Liver (tissue), 9 donors: ENCODE results near the gene SEPTIN7. TPM values are rescaled to one million over a fixed set of nuclear protein-coding genes. Genes with fewer than 3 reads are reported as not detected.

Experiments
- DNase-seq: peaks from one replicate; pipeline ENCODE4 v3.0.0-alpha.2; 2017; ENCODE audit warnings: low spot score
- H3K27ac ChIP-seq, 2 donors: one replicate each; pipeline ENCODE4 v1.7.0; 2013; ENCODE audit warnings: inconsistent platforms in 2 of 2, low read length in 2 of 2, control low read depth in 1 of 2, low read depth in 1 of 2, mild to moderate bottlenecking in 1 of 2
- H3K27me3 ChIP-seq, 4 donors: one replicate each; pipeline versions ENCODE4 v1.6.1 to v1.7.0; 2013; ENCODE audit warnings: low read length in 3 of 4, inconsistent platforms in 1 of 4, mild to moderate bottlenecking in 1 of 4, moderate library complexity in 1 of 4; ENCODE audit not compliant: control insufficient read depth in 4 of 4, insufficient read depth in 4 of 4
- H3K36me3 ChIP-seq, 4 donors: one replicate each; pipeline versions ENCODE4 v1.6.1 to v1.7.0; 2013; ENCODE audit warnings: low read length in 3 of 4, mild to moderate bottlenecking in 3 of 4, low read depth in 1 of 4, moderate library complexity in 1 of 4; ENCODE audit not compliant: control insufficient read depth in 4 of 4, insufficient read depth in 3 of 4
- H3K4me1 ChIP-seq, 4 donors: one replicate each; pipeline versions ENCODE4 v1.6.1 to v1.7.0; 2013; ENCODE audit warnings: low read length in 3 of 4, mild to moderate bottlenecking in 3 of 4, moderate library complexity in 1 of 4; ENCODE audit not compliant: control insufficient read depth in 4 of 4, insufficient read depth in 4 of 4
- H3K4me3 ChIP-seq, 3 donors: one replicate each; pipeline versions ENCODE4 v1.6.1 to v1.7.0; 2013; ENCODE audit warnings: low read length in 3 of 3, control low read depth in 1 of 3, low read depth in 1 of 3, mild to moderate bottlenecking in 1 of 3
- H3K9ac ChIP-seq, 2 donors: one replicate each; pipeline ENCODE4 v1.7.0; 2013; ENCODE audit warnings: low read length in 2 of 2, mild to moderate bottlenecking in 2 of 2, moderate library complexity in 2 of 2, control low read depth in 1 of 2, low read depth in 1 of 2
- H3K9me3 ChIP-seq, 4 donors: one replicate each; pipeline versions ENCODE4 v1.6.1 to v1.7.0; 2013; ENCODE audit warnings: low read length in 3 of 4; ENCODE audit not compliant: control insufficient read depth in 4 of 4
- ATF3 ChIP-seq: IDR thresholded peaks from 2 replicates; pipeline ENCODE4 v1.6.1; 2016; ENCODE audit warnings: antibody characterized with exemption
- EGR1 ChIP-seq, 2 donors: IDR thresholded peaks; 2 replicates each; pipeline ENCODE4 v1.6.1; 2016 to 2018; ENCODE audit warnings: antibody characterized with exemption in 2 of 2, low read depth in 2 of 2
- FOXA1 ChIP-seq: IDR thresholded peaks from 2 replicates; pipeline ENCODE4 v1.6.1; 2016; ENCODE audit warnings: antibody characterized with exemption
- FOXA2 ChIP-seq: IDR thresholded peaks from 2 replicates; pipeline ENCODE4 v1.6.1; 2016; ENCODE audit warnings: antibody characterized with exemption
- GABPA ChIP-seq, 2 donors: IDR thresholded peaks in 1 of 2; conservative IDR thresholded peaks in 1 of 2; 2 replicates each; pipeline ENCODE4 v1.6.1; 2016; ENCODE audit warnings: antibody characterized with exemption in 2 of 2, mild to moderate bottlenecking in 1 of 2, moderate library complexity in 1 of 2
- HNF4A ChIP-seq, 2 donors: conservative IDR thresholded peaks; 2 replicates each; pipeline ENCODE4 v1.6.1; 2016; ENCODE audit warnings: antibody characterized with exemption in 2 of 2, mild to moderate bottlenecking in 2 of 2
- HNF4G ChIP-seq: IDR thresholded peaks from 2 replicates; pipeline ENCODE4 v1.6.1; 2016; ENCODE audit warnings: antibody characterized with exemption
- JUND ChIP-seq, 2 donors: IDR thresholded peaks; 2 replicates each; pipeline ENCODE4 v1.6.1; 2016; ENCODE audit warnings: antibody characterized with exemption in 2 of 2
- MAX ChIP-seq: IDR thresholded peaks from 2 replicates; pipeline ENCODE4 v1.6.1; 2016; ENCODE audit warnings: antibody characterized with exemption
- NR2F2 ChIP-seq: IDR thresholded peaks from 2 replicates; pipeline ENCODE4 v1.6.1; 2016; ENCODE audit warnings: antibody characterized with exemption
- RAD21 ChIP-seq, 2 donors: IDR thresholded peaks; 2 replicates each; pipeline ENCODE4 v1.6.1; 2016; ENCODE audit warnings: antibody characterized with exemption in 2 of 2, mild to moderate bottlenecking in 2 of 2
- RXRA ChIP-seq, 2 donors: IDR thresholded peaks; 2 replicates each; pipeline ENCODE4 v1.6.1; 2017 to 2018; ENCODE audit warnings: antibody characterized with exemption in 2 of 2, mild to moderate bottlenecking in 1 of 2
- SP1 ChIP-seq: IDR thresholded peaks from 2 replicates; pipeline ENCODE4 v1.6.1; 2018; ENCODE audit warnings: antibody characterized with exemption, mild to moderate bottlenecking
- TAF1 ChIP-seq: conservative IDR thresholded peaks from 2 replicates; pipeline ENCODE4 v1.6.1; 2016; ENCODE audit warnings: antibody characterized with exemption, mild to moderate bottlenecking
- WGBS: extraction: QIAGEN DNeasy Blood & Tissue Kit; methylation state at CpG from one replicate; pipeline ENCODE4 v1.1.7; 2013; 5-methylcytosine and 5-hydroxymethylcytosine counted together
- polyA plus RNA-seq, 2 donors: library from polyadenylated mRNA; stranded (reverse) in 1 of 2; unstranded in 1 of 2; fragments of 200-250 nt in 1 of 2; fragments of >200 nt in 1 of 2; fragmentation: Nextera tagmentation in 1 of 2; extraction: Ambion mirVana in 1 of 2; gene quantifications; one replicate each; pipeline versions ENCODE4 v1.2.1 to v1.2.3, GENCODE V29; 2013 to 2015
- total RNA-seq, 2 donors: library from RNA; depleted of rRNA; stranded (reverse); fragments of >200 nt; gene quantifications; one replicate each; pipeline ENCODE4 v1.2.3, GENCODE V29; 2014
- TF ChIP-seq, protein P1 (sequence below): IDR thresholded peaks from 2 replicates; pipeline ENCODE4 v1.6.1; 2016; ENCODE audit warnings: antibody characterized with exemption
- TF ChIP-seq, protein P2 (sequence below): IDR thresholded peaks from 2 replicates; pipeline ENCODE4 v1.6.1; 2016; ENCODE audit warnings: antibody characterized with exemption, mild to moderate bottlenecking
- donor health status: healthy.
- donor health status: healthy.
- donor health status: healthy.
- donor health status: healthy.
- donor health status: healthy.

The SEPTIN7 gene
- total and polyA plus RNA-seq, 4 donors: 48.3 to 86.1 (median 55.8) TPM

DNA sequence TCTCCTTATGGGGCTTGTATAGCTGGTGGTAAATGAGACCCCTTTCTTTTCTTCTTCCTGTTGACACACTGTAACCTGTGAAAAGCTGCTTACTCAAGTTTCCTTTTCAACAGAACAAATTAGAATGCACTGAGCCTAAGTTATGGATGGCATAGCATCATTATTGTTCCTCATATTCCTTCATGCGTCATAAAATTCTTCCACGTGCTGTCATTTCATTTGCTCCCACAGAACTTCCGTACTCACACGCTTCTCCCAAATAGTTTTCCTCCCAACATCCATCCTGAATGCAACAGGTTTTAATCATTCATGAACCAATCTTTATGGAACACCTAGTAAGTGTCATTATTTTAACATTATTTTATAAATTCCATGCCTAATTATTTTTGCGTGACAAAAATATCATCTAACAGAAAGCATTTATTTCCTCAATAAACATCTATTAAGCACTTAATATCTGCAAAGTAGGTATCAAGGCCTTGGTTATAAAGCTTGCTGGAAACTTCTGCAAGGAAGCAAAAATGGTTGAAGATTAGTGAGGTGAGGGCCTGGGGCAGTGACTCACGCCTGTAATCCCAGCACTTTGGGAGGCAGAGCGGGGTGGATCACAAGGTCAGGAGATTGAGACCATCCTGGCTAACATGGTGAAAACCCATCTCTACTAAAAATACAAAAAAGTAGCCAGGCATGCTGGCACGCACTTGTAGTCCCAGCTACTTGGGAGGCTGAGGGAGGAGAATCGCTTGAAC is 18.9 kb upstream of the SEPTIN7 start:
- H3K9me3 ChIP-seq: no peaks in the 10 kb centered on the region
- no peak overlapping the region for H3K4me3 ChIP-seq
- TF ChIP-seq SP1 (no peak), RAD21 (IDR thresholded peaks at IDR 0.05) (no peak), JUND (IDR thresholded peaks at IDR 0.05) (no peak), FOXA1 (no peak)
- H3K4me1 ChIP-seq: no peaks in the 10 kb centered on the region
- 95% methylated on average over 9 of the region's 9 CpGs for WGBS
- no peaks in the 10 kb centered on the region for H3K27me3 ChIP-seq
- H3K36me3 ChIP-seq: no peaks in the 10 kb centered on the region
- H3K9ac ChIP-seq: no peak overlapping the region
- DNase-seq: no peak
- H3K27ac ChIP-seq: no peak overlapping the region

DNA sequence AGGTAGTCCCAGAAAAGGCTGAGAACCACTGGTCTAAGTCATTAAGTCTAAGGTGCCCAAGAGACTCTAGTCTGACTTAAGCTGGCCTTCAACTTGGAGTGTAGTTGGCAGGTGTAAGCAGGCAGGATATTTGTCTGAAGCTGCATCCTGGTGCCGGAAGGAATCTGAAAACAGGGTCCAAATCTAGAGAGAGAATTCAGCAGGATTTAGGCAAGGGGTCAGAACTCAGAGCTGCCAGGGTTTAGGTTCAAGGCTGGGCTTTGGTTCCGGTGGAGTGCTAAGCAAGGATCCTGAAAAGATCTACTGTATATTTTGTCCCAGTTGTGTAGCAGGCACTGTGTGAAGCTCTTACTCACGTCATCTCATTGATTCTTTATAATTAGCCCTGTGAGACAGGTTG is 16.5 kb upstream of the SEPTIN7 start:
- Histone ChIP-seq H3K9ac (no peak overlapping the region), H3K27me3 (no peaks in the 10 kb centered on the region), H3K4me1 (no peaks in the 10 kb centered on the region), H3K9me3 (no peaks in the 10 kb centered on the region), H3K27ac (no peak overlapping the region), H3K36me3 (no peaks in the 10 kb centered on the region), H3K4me3 (no peak overlapping the region)
- 89% methylated on average over 3 of the region's 3 CpGs for WGBS
- TF ChIP-seq FOXA1 (no peak), RXRA (IDR thresholded peaks at IDR 0.05) (peak in 1 of 2 donors; percentile 6), NR2F2 (peak; percentile 14), HNF4A (conservative IDR thresholded peaks at IDR 0.05) (no peak), GABPA (IDR thresholded peaks at IDR 0.05 in 1 of 2, conservative IDR thresholded peaks at IDR 0.05 in 1 of 2) (no peak), FOXA2 (no peak), SP1 (no peak)
- TF ChIP-seq, protein P1, sequence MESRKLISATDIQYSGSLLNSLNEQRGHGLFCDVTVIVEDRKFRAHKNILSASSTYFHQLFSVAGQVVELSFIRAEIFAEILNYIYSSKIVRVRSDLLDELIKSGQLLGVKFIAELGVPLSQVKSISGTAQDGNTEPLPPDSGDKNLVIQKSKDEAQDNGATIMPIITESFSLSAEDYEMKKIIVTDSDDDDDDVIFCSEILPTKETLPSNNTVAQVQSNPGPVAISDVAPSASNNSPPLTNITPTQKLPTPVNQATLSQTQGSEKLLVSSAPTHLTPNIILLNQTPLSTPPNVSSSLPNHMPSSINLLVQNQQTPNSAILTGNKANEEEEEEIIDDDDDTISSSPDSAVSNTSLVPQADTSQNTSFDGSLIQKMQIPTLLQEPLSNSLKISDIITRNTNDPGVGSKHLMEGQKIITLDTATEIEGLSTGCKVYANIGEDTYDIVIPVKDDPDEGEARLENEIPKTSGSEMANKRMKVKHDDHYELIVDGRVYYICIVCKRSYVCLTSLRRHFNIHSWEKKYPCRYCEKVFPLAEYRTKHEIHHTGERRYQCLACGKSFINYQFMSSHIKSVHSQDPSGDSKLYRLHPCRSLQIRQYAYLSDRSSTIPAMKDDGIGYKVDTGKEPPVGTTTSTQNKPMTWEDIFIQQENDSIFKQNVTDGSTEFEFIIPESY: no peak
- TF ChIP-seq, protein P2, sequence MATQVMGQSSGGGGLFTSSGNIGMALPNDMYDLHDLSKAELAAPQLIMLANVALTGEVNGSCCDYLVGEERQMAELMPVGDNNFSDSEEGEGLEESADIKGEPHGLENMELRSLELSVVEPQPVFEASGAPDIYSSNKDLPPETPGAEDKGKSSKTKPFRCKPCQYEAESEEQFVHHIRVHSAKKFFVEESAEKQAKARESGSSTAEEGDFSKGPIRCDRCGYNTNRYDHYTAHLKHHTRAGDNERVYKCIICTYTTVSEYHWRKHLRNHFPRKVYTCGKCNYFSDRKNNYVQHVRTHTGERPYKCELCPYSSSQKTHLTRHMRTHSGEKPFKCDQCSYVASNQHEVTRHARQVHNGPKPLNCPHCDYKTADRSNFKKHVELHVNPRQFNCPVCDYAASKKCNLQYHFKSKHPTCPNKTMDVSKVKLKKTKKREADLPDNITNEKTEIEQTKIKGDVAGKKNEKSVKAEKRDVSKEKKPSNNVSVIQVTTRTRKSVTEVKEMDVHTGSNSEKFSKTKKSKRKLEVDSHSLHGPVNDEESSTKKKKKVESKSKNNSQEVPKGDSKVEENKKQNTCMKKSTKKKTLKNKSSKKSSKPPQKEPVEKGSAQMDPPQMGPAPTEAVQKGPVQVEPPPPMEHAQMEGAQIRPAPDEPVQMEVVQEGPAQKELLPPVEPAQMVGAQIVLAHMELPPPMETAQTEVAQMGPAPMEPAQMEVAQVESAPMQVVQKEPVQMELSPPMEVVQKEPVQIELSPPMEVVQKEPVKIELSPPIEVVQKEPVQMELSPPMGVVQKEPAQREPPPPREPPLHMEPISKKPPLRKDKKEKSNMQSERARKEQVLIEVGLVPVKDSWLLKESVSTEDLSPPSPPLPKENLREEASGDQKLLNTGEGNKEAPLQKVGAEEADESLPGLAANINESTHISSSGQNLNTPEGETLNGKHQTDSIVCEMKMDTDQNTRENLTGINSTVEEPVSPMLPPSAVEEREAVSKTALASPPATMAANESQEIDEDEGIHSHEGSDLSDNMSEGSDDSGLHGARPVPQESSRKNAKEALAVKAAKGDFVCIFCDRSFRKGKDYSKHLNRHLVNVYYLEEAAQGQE: no peak
- no peak for DNase-seq

GRCh38 chr7:35785250-35785649 is 15.6 kb upstream of the SEPTIN7 start:
- Histone ChIP-seq H3K27ac (no peak overlapping the region), H3K9ac (no peak overlapping the region), H3K4me3 (no peak overlapping the region), H3K9me3 (no peaks in the 10 kb centered on the region), H3K27me3 (no peaks in the 10 kb centered on the region), H3K4me1 (no peaks in the 10 kb centered on the region), H3K36me3 (no peaks in the 10 kb centered on the region)
- DNase-seq: no peak
- 93% methylated on average over 2 of the region's 2 CpGs for WGBS
- TF ChIP-seq HNF4A (conservative IDR thresholded peaks at IDR 0.05) (no peak), ATF3 (no peak), FOXA1 (no peak), MAX (no peak), HNF4G (no peak), EGR1 (IDR thresholded peaks at IDR 0.05; ENCODE audit: low read depth in 2 of 2) (no peak), RXRA (IDR thresholded peaks at IDR 0.05) (no peak), TAF1 (no peak)
- TF ChIP-seq, protein P1: no peak
- TF ChIP-seq, protein P2: no peak
